Astrocyte (in vitro differentiated cells and primary cell): ENCODE data around the gene FAM53B. TPM values are rescaled to one million over a fixed set of nuclear protein-coding genes. Genes with fewer than 3 reads are reported as not detected.
A peak's percentile ranks its signal among the peaks of the same experiment; 100 is the strongest.

ENCODE experiments used
- DNase-seq: peaks from one replicate; pipeline ENCODE4 v3.0.0-alpha.2; 2010; ENCODE audit warnings: low read depth
- FAIRE-seq: peaks from 2 replicates; lab custom pipeline; 2011; peaks lifted over from hg19 to GRCh38; lab: Jason Lieb, UNC
- H2AFZ ChIP-seq: 2 replicates; pipeline ENCODE4 v1.6.0; 2012; ENCODE audit warnings: low read depth, low read length, inconsistent platforms
- H3K27ac ChIP-seq: 2 replicates; pipeline ENCODE4 v1.5.1; 2011; ENCODE audit warnings: low read depth, low read length, inconsistent platforms
- H3K27me3 ChIP-seq: 2 replicates; pipeline ENCODE4 v1.6.0; 2011; ENCODE audit warnings: low read length, inconsistent platforms; ENCODE audit not compliant: insufficient read depth
- H3K36me3 ChIP-seq: 2 replicates; pipeline ENCODE4 v1.5.1; 2011; ENCODE audit warnings: low read length, inconsistent platforms; ENCODE audit not compliant: insufficient read depth
- H3K4me1 ChIP-seq: 2 replicates; pipeline ENCODE4 v1.5.1; 2011; ENCODE audit warnings: low read length, inconsistent platforms; ENCODE audit not compliant: insufficient read depth
- H3K4me2 ChIP-seq: 2 replicates; pipeline ENCODE4 v1.6.0; 2012; ENCODE audit warnings: low read length, inconsistent platforms
- H3K4me3 ChIP-seq: 2 replicates; pipeline ENCODE4 v1.5.1; 2011; ENCODE audit warnings: low read depth, mild to moderate bottlenecking, low read length, inconsistent platforms; ENCODE audit not compliant: insufficient read depth
- H3K79me2 ChIP-seq: 2 replicates; pipeline ENCODE4 v1.6.0; 2012; ENCODE audit warnings: mild to moderate bottlenecking, low read length, inconsistent platforms; ENCODE audit not compliant: insufficient read depth
- H3K9ac ChIP-seq: 2 replicates; pipeline ENCODE4 v1.6.0; 2012; ENCODE audit warnings: mild to moderate bottlenecking, low read length, inconsistent platforms
- H3K9me3 ChIP-seq: 2 replicates; pipeline ENCODE4 v1.5.1; 2012; ENCODE audit warnings: low read depth, mild to moderate bottlenecking, low read length, inconsistent platforms; ENCODE audit not compliant: insufficient read depth
- H4K20me1 ChIP-seq: 2 replicates; pipeline ENCODE4 v1.6.0; 2012; ENCODE audit warnings: low read length, inconsistent platforms; ENCODE audit not compliant: insufficient read depth
- H3K27ac Mint-ChIP-seq: one replicate; pipeline ENCODE4 v1.8.0; 2021; ENCODE audit warnings: mild to moderate bottlenecking, mixed read lengths; ENCODE audit not compliant: unreplicated experiment
- H3K27me3 Mint-ChIP-seq: one replicate; pipeline ENCODE4 v1.8.0; 2021; ENCODE audit warnings: low read depth, mixed read lengths; ENCODE audit not compliant: unreplicated experiment
- H3K36me3 Mint-ChIP-seq: one replicate; pipeline ENCODE4 v1.8.0; 2021; ENCODE audit warnings: low read depth, mixed read lengths; ENCODE audit not compliant: unreplicated experiment
- H3K4me1 Mint-ChIP-seq: one replicate; pipeline ENCODE4 v1.8.0; 2021; ENCODE audit warnings: low read depth, mixed read lengths; ENCODE audit not compliant: unreplicated experiment
- H3K4me3 Mint-ChIP-seq: one replicate; pipeline ENCODE4 v1.8.0; 2021; ENCODE audit warnings: mild to moderate bottlenecking, moderate library complexity, mixed read lengths; ENCODE audit not compliant: unreplicated experiment
- H3K9me3 Mint-ChIP-seq: one replicate; pipeline ENCODE4 v1.8.0; 2021; ENCODE audit warnings: mild to moderate bottlenecking, mixed read lengths; ENCODE audit not compliant: unreplicated experiment
- EZH2 ChIP-seq: IDR thresholded peaks from 2 replicates; pipeline ENCODE4 v1.6.1; 2012; ENCODE audit warnings: mild to moderate bottlenecking, low read length, inconsistent platforms; ENCODE audit not compliant: insufficient read depth
- total RNA-seq: library from RNA; stranded (reverse); gene quantifications from 2 replicates; pipeline ENCODE4 v1.2.1, GENCODE V29; 2021
- TF ChIP-seq, protein P1 (sequence below): IDR thresholded peaks from 2 replicates; pipeline ENCODE4 v1.5.1; 2011; ENCODE audit warnings: low read depth, mild to moderate bottlenecking, inconsistent platforms, low read length, moderate library complexity; ENCODE audit not compliant: insufficient read depth

Gene FAM53B
- total RNA-seq, 1 donor from 2014 or later = 12.9 TPM

DNA sequence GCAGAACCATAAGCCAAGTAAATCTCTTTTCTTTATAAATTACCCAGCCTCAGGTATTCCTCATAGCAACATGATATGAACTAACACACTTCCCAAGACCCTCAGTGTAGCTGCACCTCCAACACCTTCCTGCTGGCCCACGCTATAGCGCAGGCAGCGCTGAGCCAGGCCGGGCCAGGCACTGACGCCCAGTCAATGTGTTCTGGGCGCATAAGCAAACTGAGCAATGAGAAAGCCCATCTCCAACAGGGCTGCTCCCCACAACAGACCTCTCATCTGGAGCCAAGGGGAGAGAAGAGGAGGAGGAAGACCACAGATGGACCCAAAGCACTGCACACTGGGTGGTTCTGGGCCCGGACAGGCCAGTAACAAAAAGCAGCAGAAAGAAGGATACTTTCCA, 40.8 kb downstream of the FAM53B start:
- Histone ChIP-seq H3K9ac (no peak overlapping the region), H2AFZ (no peak overlapping the region), H4K20me1 (peaks cover 64% of the 10 kb centered on the region), H3K36me3 (no peaks in the 10 kb centered on the region), H3K27me3 (no peaks in the 10 kb centered on the region), H3K27ac (no peak overlapping the region), H3K9me3 (no peaks in the 10 kb centered on the region), H3K4me2 (no peak overlapping the region), H3K4me3 (no peak overlapping the region), H3K4me1 (peaks cover 15% of the 10 kb centered on the region), H3K79me2 (peaks cover under 1% of the 10 kb centered on the region)
- H3K4me3 Mint-ChIP-seq = no peak overlapping the region
- no peaks in the 10 kb centered on the region for H3K27me3 Mint-ChIP-seq
- H3K36me3 Mint-ChIP-seq = peaks cover 13% of the 10 kb centered on the region
- DNase-seq (no peak), FAIRE-seq (no peak)
- no peaks in the 10 kb centered on the region for H3K9me3 Mint-ChIP-seq
- peaks cover 15% of the 10 kb centered on the region for H3K4me1 Mint-ChIP-seq
- TF ChIP-seq, protein P1, sequence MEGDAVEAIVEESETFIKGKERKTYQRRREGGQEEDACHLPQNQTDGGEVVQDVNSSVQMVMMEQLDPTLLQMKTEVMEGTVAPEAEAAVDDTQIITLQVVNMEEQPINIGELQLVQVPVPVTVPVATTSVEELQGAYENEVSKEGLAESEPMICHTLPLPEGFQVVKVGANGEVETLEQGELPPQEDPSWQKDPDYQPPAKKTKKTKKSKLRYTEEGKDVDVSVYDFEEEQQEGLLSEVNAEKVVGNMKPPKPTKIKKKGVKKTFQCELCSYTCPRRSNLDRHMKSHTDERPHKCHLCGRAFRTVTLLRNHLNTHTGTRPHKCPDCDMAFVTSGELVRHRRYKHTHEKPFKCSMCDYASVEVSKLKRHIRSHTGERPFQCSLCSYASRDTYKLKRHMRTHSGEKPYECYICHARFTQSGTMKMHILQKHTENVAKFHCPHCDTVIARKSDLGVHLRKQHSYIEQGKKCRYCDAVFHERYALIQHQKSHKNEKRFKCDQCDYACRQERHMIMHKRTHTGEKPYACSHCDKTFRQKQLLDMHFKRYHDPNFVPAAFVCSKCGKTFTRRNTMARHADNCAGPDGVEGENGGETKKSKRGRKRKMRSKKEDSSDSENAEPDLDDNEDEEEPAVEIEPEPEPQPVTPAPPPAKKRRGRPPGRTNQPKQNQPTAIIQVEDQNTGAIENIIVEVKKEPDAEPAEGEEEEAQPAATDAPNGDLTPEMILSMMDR = no peak
- TF ChIP-seq EZH2 = no peak
- H3K27ac Mint-ChIP-seq = peak overlapping the region; percentile 26

DNA sequence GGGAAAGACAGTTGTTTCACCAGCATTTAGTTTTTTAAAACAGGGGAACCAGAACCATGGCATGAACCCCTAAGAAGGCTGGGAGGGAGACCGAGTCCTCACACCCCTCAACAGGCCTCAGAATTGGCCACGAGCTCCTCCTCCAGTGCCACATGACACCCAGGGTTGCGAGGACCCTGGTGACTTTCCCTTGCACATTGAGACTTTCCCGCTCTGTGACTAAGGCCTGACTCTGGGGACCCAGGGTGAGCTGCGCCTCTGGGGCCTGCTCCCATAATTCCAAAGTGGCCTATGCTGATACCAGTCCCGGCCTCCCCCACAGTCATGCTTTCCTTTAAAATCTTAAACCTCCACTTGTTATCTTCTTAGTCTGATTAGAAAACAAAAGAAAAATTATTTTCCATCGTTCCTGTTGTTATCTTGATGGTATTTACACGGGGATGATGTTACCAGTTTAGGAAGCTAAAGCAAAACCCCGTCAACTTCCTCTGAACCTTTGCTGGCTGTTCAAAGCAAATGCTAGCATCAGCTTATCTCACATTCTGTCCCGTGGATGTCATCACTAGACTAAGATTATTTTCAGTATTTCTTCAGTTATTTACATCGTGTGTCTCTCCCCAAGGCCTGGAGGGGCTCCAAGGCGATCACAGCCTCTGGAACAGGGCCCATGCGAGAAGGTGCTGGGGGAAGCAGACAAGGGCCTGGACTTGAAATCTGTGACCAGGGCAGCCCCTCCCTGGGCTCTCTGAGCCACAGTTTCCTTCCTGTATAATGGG, 42.1 kb downstream of the FAM53B start:
- no peaks in the 10 kb centered on the region for H3K9me3 ChIP-seq
- H3K79me2 ChIP-seq = no peaks in the 10 kb centered on the region
- no peaks in the 10 kb centered on the region for H3K9me3 Mint-ChIP-seq
- peak; percentile 44 for DNase-seq
- no peak overlapping the region for H3K27ac ChIP-seq
- H3K4me1 Mint-ChIP-seq = peaks cover 12% of the 10 kb centered on the region
- no peak overlapping the region for H3K9ac ChIP-seq
- H4K20me1 ChIP-seq = peaks cover 65% of the 10 kb centered on the region
- no peaks in the 10 kb centered on the region for H3K36me3 ChIP-seq
- no peak overlapping the region for H2AFZ ChIP-seq
- no peaks in the 10 kb centered on the region for H3K27me3 ChIP-seq
- H3K27me3 Mint-ChIP-seq = no peaks in the 10 kb centered on the region
- FAIRE-seq = no peak
- no peak overlapping the region for H3K4me3 ChIP-seq
- TF ChIP-seq, protein P1 = no peak
- no peak for TF ChIP-seq EZH2
- H3K4me3 Mint-ChIP-seq = no peak overlapping the region
- peaks cover 12% of the 10 kb centered on the region for H3K36me3 Mint-ChIP-seq
- H3K4me2 ChIP-seq = peak overlapping the region; percentile 25
- no peak overlapping the region for H3K27ac Mint-ChIP-seq
- H3K4me1 ChIP-seq = peaks cover 15% of the 10 kb centered on the region

DNA sequence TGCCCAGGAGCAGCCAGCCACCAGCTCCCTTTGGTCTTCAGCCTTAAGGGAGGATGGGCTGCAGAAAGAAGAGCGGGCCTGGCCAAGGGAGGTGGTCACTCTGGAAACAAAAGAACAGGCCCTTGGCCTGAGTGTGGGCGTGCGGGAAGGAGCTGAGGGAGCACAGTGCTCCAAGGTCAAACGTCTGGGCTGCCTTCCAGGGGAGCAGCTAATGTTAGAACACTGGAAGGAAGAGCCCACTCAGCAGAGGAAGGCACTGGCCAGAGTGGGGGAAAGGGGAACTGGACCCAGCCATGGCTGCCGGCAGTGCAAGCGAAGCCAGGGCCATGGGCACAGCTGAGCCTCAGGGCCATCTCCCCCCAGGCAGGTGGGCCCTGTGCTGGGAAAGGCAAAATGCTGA, 42.7 kb downstream of the FAM53B start:
- Mint-ChIP-seq H3K9me3 (no peaks in the 10 kb centered on the region), H3K4me3 (no peak overlapping the region), H3K27ac (no peak overlapping the region), H3K4me1 (peaks cover 12% of the 10 kb centered on the region), H3K36me3 (peaks cover 11% of the 10 kb centered on the region), H3K27me3 (no peaks in the 10 kb centered on the region)
- H2AFZ ChIP-seq = no peak overlapping the region
- no peaks in the 10 kb centered on the region for H3K9me3 ChIP-seq
- DNase-seq (peak; percentile 54), FAIRE-seq (no peak)
- no peak overlapping the region for H3K9ac ChIP-seq
- TF ChIP-seq EZH2 = no peak
- TF ChIP-seq, protein P1 = no peak
- H3K4me2 ChIP-seq = peak overlapping the region; percentile 25
- H3K4me1 ChIP-seq = peaks cover 15% of the 10 kb centered on the region
- no peak overlapping the region for H3K27ac ChIP-seq
- H3K27me3 ChIP-seq = no peaks in the 10 kb centered on the region
- H3K79me2 ChIP-seq = no peaks in the 10 kb centered on the region
- no peak overlapping the region for H3K4me3 ChIP-seq
- peaks cover 62% of the 10 kb centered on the region for H4K20me1 ChIP-seq
- no peaks in the 10 kb centered on the region for H3K36me3 ChIP-seq
